Measurements from ENCODE around the gene UMODL1. TPM values are rescaled to one million over a fixed set of nuclear protein-coding genes. Genes with fewer than 3 reads are reported as not detected.

Gene UMODL1
- total and polyA plus RNA-seq, 8 donors: under 0.01 TPM; not detected in 7

DNA sequence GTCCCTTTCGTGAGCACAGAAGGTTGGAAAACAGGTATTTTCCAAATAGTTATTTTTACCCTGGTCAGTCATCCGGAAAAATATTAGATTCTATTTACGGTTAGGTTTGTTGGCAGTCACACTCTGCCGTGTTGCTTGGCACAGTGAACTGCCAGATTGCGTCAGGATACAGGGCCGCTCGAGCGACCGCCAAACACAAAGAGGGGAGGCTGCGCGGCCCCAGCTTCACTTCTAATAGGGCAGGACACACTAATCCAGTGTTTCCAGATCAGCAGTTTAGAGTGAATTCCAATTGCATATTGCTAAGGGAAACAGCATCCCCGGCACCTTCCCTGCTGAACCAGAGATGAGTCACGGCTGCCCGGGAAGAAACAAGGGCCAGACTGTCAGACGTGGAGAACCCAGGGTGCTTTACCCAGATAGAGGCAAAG is 22.9 kb downstream of the UMODL1 start:
- intact Hi-C loops (cut with DNase I; ENCODE audit: low total_unique reads): no loop called here
- DNase-seq: peak in 1 of 2 donors; percentile 48
- 80 to 88% (median 86%) methylated on average over 15 of the region's 15 CpGs for WGBS, 5 donors
- Histone ChIP-seq H3K9me3 (peaks cover 0 to 14% (median 0%) of the 10 kb centered on the region in 4 donors), H3K27me3 (peaks cover 0 to 20% (median 0%) of the 10 kb centered on the region in 3 donors), H3K4me1 (peaks cover 0 to 16% (median 3%) of the 10 kb centered on the region in 4 donors), H3K27ac (peak overlapping the region in 1 of 5 donors; percentile 2), H3K4me3 (no peak overlapping the region), H3K36me3 (no peaks in the 10 kb centered on the region)
- TF ChIP-seq POLR2AphosphoS5 (IDR thresholded peaks at IDR 0.05): no peak
- TF ChIP-seq EP300 (IDR thresholded peaks at IDR 0.05): no peak
- no peak for TF ChIP-seq POLR2A (IDR thresholded peaks at IDR 0.05)
- TF ChIP-seq, protein P1, sequence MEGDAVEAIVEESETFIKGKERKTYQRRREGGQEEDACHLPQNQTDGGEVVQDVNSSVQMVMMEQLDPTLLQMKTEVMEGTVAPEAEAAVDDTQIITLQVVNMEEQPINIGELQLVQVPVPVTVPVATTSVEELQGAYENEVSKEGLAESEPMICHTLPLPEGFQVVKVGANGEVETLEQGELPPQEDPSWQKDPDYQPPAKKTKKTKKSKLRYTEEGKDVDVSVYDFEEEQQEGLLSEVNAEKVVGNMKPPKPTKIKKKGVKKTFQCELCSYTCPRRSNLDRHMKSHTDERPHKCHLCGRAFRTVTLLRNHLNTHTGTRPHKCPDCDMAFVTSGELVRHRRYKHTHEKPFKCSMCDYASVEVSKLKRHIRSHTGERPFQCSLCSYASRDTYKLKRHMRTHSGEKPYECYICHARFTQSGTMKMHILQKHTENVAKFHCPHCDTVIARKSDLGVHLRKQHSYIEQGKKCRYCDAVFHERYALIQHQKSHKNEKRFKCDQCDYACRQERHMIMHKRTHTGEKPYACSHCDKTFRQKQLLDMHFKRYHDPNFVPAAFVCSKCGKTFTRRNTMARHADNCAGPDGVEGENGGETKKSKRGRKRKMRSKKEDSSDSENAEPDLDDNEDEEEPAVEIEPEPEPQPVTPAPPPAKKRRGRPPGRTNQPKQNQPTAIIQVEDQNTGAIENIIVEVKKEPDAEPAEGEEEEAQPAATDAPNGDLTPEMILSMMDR (IDR thresholded peaks at IDR 0.05): no peak

GRCh38 chr21:42094811-42095210 is 23.7 kb downstream of the UMODL1 start:
- H3K36me3 ChIP-seq: no peaks in the 10 kb centered on the region
- H3K27me3 ChIP-seq: peaks cover 0 to 20% (median 0%) of the 10 kb centered on the region in 3 donors
- no peak overlapping the region for H3K27ac ChIP-seq
- H3K4me3 ChIP-seq: no peak overlapping the region
- TF ChIP-seq EP300 (IDR thresholded peaks at IDR 0.05): no peak
- H3K9me3 ChIP-seq: peaks cover 0 to 14% (median 0%) of the 10 kb centered on the region in 4 donors
- peaks cover 0 to 16% (median 3%) of the 10 kb centered on the region in 4 donors for H3K4me1 ChIP-seq
- intact Hi-C loops (cut with DNase I; ENCODE audit: low total_unique reads): no loop called here
- DNase-seq: no peak
- WGBS, 5 donors: 93 to 100% (median 98%) methylated on average over 6 of the region's 6 CpGs

GRCh38 chr21:42095581-42095980 is 24.5 kb downstream of the UMODL1 start:
- no peak overlapping the region for H3K4me3 ChIP-seq
- H3K27me3 ChIP-seq: peaks cover 0 to 20% (median 0%) of the 10 kb centered on the region in 3 donors
- intact Hi-C loops (cut with DNase I; ENCODE audit: low total_unique reads): no loop called here
- TF ChIP-seq EP300 (IDR thresholded peaks at IDR 0.05) (no peak), POLR2AphosphoS5 (IDR thresholded peaks at IDR 0.05) (no peak), POLR2A (IDR thresholded peaks at IDR 0.05) (no peak)
- TF ChIP-seq, protein P1 (IDR thresholded peaks at IDR 0.05): no peak
- no peak overlapping the region for H3K27ac ChIP-seq
- H3K36me3 ChIP-seq: no peaks in the 10 kb centered on the region
- H3K4me1 ChIP-seq: peaks cover 0 to 16% (median 3%) of the 10 kb centered on the region in 4 donors
- H3K9me3 ChIP-seq: peaks cover 0 to 14% (median 0%) of the 10 kb centered on the region in 4 donors
- 85 to 93% (median 93%) methylated on average over 2 of the region's 2 CpGs for WGBS, 5 donors
- no peak for DNase-seq

DNA sequence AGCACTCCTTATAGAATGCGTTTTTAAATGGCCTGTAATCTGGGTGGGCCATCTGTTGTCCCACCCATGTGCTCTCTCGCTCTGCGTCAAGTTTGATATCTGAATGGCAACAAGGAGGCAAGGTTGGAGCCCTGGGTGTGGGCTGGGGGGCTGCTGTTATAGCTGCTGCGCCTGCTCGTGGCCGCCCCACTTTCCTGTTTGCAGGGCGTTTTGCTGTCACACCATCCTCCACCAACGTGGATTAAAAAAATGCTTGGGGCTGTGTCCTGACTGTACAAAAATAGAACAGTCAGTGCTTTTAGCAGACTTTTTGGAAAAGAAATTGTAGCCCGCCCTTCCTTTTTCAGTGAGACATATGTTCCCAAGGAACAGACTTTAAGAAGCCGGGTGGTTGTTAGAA is 25.4 kb downstream of the UMODL1 start:
- 66 to 73% (median 70%) methylated on average over 10 of the region's 10 CpGs for WGBS, 5 donors
- Histone ChIP-seq H3K27me3 (peaks cover 0 to 16% (median 0%) of the 10 kb centered on the region in 3 donors), H3K9me3 (peaks cover 0 to 14% (median 0%) of the 10 kb centered on the region in 4 donors), H3K4me1 (peaks cover 0 to 16% (median 3%) of the 10 kb centered on the region in 4 donors), H3K27ac (no peak overlapping the region), H3K36me3 (no peaks in the 10 kb centered on the region), H3K4me3 (no peak overlapping the region)
- DNase-seq: no peak
- intact Hi-C loops (cut with DNase I; ENCODE audit: low total_unique reads): no loop called here
- no peak for TF ChIP-seq POLR2AphosphoS5 (IDR thresholded peaks at IDR 0.05)
- TF ChIP-seq, protein P1 (IDR thresholded peaks at IDR 0.05): no peak
- no peak for TF ChIP-seq EP300 (IDR thresholded peaks at IDR 0.05)
- TF ChIP-seq POLR2A (IDR thresholded peaks at IDR 0.05): no peak

GRCh38 chr21:42097274-42097673 is 26.2 kb downstream of the UMODL1 start:
- H3K9me3 ChIP-seq: peaks cover 0 to 14% (median 0%) of the 10 kb centered on the region in 4 donors
- DNase-seq: no peak
- H3K27me3 ChIP-seq: peaks cover 0 to 12% (median 0%) of the 10 kb centered on the region in 3 donors
- TF ChIP-seq EP300 (IDR thresholded peaks at IDR 0.05): no peak
- no peak for TF ChIP-seq POLR2AphosphoS5 (IDR thresholded peaks at IDR 0.05)
- TF ChIP-seq POLR2A (IDR thresholded peaks at IDR 0.05): no peak
- TF ChIP-seq, protein P1 (IDR thresholded peaks at IDR 0.05): no peak
- intact Hi-C loops (cut with DNase I; ENCODE audit: low total_unique reads): no loop called here
- H3K36me3 ChIP-seq: no peaks in the 10 kb centered on the region
- H3K4me1 ChIP-seq: peaks cover 0 to 16% (median 3%) of the 10 kb centered on the region in 4 donors
- 69 to 89% (median 84%) methylated on average over 3 of the region's 3 CpGs for WGBS, 5 donors
- peak overlapping the region in 1 of 5 donors; percentile 65 for H3K27ac ChIP-seq
- no peak overlapping the region for H3K4me3 ChIP-seq

Data from stomach (tissue), 9 donors.